ENCODE measurements around the gene CPN2. TPM values are rescaled to one million over a fixed set of nuclear protein-coding genes. Genes with fewer than 3 reads are reported as not detected.

Gene CPN2
- total and polyA plus RNA-seq, 2 of the 13 experiments (the other 11 are each of a cell fraction or from before 2014, with no cell fraction given): 26.7 to 27.7 TPM

GRCh38 chr3:194315088-194315964 lies 35.8 kb downstream of the CPN2 start (continued):
- no peak for TF ChIP-seq BCLAF1 (IDR thresholded peaks at IDR 0.05)
- no peak for TF ChIP-seq TCF7 (IDR thresholded peaks at IDR 0.05; ENCODE audit: low read depth)
- TF ChIP-seq MEIS1 (CRISPR knock-in tag; IDR thresholded peaks at IDR 0.05; ENCODE audit: borderline replicate concordance): no peak
- no peak for TF ChIP-seq RBM39 (IDR thresholded peaks at IDR 0.05; ENCODE audit: low read depth, low read length, poor library complexity, severe bottlenecking)
- TF ChIP-seq ATF3 (CRISPR knock-in tag; IDR thresholded peaks at IDR 0.05): no peak
- TF ChIP-seq E2F2 (CRISPR knock-in tag; IDR thresholded peaks at IDR 0.05; ENCODE audit: borderline replicate concordance): 0 out of 2 replicates have a peak, but pooled peaks have one; percentile 61
- peak; percentile 90; the same call in 1 of the 2 replicates for TF ChIP-seq KDM3A (CRISPR knock-in tag; IDR thresholded peaks at IDR 0.05; ENCODE audit: low read depth)
- TF ChIP-seq ATF4 (CRISPR knock-in tag; IDR thresholded peaks at IDR 0.05): no peak
- no peak for TF ChIP-seq PAWR (CRISPR knock-in tag; IDR thresholded peaks at IDR 0.05; ENCODE audit: borderline replicate concordance)
- TF ChIP-seq ZNF562 (CRISPR knock-in tag; IDR thresholded peaks at IDR 0.05; ENCODE audit: borderline replicate concordance): no peak
- peak; percentile 19 for TF ChIP-seq ZNF781 (CRISPR knock-in tag; IDR thresholded peaks at IDR 0.05; ENCODE audit: borderline replicate concordance, not compliant biosample characterization)
- TF ChIP-seq THAP11 (CRISPR knock-in tag; IDR thresholded peaks at IDR 0.05): no peak
- no peak for TF ChIP-seq FOXO4 (CRISPR knock-in tag; conservative IDR thresholded peaks at IDR 0.05)
- TF ChIP-seq ZFY (CRISPR knock-in tag; IDR thresholded peaks at IDR 0.05): 0 out of 2 replicates have a peak, but pooled peaks have one; percentile 40
- TF ChIP-seq ZSCAN25 (CRISPR knock-in tag; IDR thresholded peaks at IDR 0.05): no peak
- TF ChIP-seq THAP9 (CRISPR knock-in tag; IDR thresholded peaks at IDR 0.05; ENCODE audit: borderline replicate concordance): peak; percentile 38; the same call in 1 of the 2 replicates
- TF ChIP-seq ZNF343 (CRISPR knock-in tag; IDR thresholded peaks at IDR 0.05): no peak
- TF ChIP-seq ZNF614 (CRISPR knock-in tag; IDR thresholded peaks at IDR 0.05; ENCODE audit: borderline replicate concordance): no peak
